Neuronal stem cell (in vitro differentiated cells): ENCODE measurements around the gene KIF5B.
"Not testable (repeated sequence)": the region's sequence is repeated elsewhere in the genome, so short reads cannot be mapped to it uniquely, and the experiment has no call there.

Experiments used
- DNase-seq: peaks from one replicate; pipeline ENCODE4 v3.0.0-alpha.2; 2013; ENCODE audit warnings: low spot score
- H2AFZ ChIP-seq: one replicate; pipeline ENCODE4 v1.6.1; 2013; ENCODE audit warnings: mild to moderate bottlenecking, low read length, inconsistent platforms
- H2AK5ac ChIP-seq: 2 replicates; pipeline ENCODE4 v1.6.1; 2013; ENCODE audit warnings: low read depth, mild to moderate bottlenecking, inconsistent platforms, low read length, moderate library complexity, mixed read lengths
- H2BK120ac ChIP-seq: 2 replicates; pipeline ENCODE4 v1.6.1; 2013; ENCODE audit warnings: low read depth, mild to moderate bottlenecking, inconsistent platforms, low read length, moderate library complexity, mixed read lengths
- H2BK12ac ChIP-seq: one replicate; pipeline ENCODE4 v1.6.1; 2013; ENCODE audit warnings: low read length, inconsistent platforms
- H2BK15ac ChIP-seq: 2 replicates; pipeline ENCODE4 v1.6.1; 2013; ENCODE audit warnings: mild to moderate bottlenecking, low read length, inconsistent platforms, mixed read lengths
- H2BK5ac ChIP-seq: one replicate; pipeline ENCODE4 v1.6.1; 2013; ENCODE audit warnings: inconsistent platforms, mild to moderate bottlenecking, low read length, moderate library complexity
- H3K14ac ChIP-seq: one replicate; pipeline ENCODE4 v1.6.1; 2013; ENCODE audit warnings: low read length, inconsistent platforms
- H3K18ac ChIP-seq: 2 replicates; pipeline ENCODE4 v1.6.1; 2013; ENCODE audit warnings: low read length, inconsistent platforms
- H3K23ac ChIP-seq: 2 replicates; pipeline ENCODE4 v1.6.1; 2013; ENCODE audit warnings: low read depth, mild to moderate bottlenecking, mixed read lengths, low read length, inconsistent platforms; ENCODE audit not compliant: poor library complexity
- H3K27ac ChIP-seq: replicated peaks from 3 replicates; pipeline ENCODE4 v1.5.1; 2013; ENCODE audit warnings: low read length, inconsistent platforms
- H3K27me3 ChIP-seq, 3 experiments: 2 replicates each; pipeline ENCODE4 v1.6.1; 2013; ENCODE audit warnings: low read length in 3 of 3, mild to moderate bottlenecking in 2 of 3, inconsistent platforms in 1 of 3, low read depth in 1 of 3, mixed read lengths in 1 of 3, moderate library complexity in 1 of 3; ENCODE audit not compliant: control insufficient read depth in 3 of 3, insufficient read depth in 3 of 3
- H3K36me3 ChIP-seq, 2 donors: replicated peaks in 1 of 2; 2 replicates each; pipeline ENCODE4 v1.6.1; 2013; ENCODE audit warnings: low read length in 2 of 2; ENCODE audit not compliant: control insufficient read depth in 2 of 2, insufficient read depth in 2 of 2
- H3K4ac ChIP-seq: 2 replicates; pipeline ENCODE4 v1.6.1; 2013; ENCODE audit warnings: inconsistent platforms, mild to moderate bottlenecking, low read length, moderate library complexity
- H3K4me1 ChIP-seq, 2 donors: 1 replicate in 1 of 2; 2 replicates in 1 of 2; pipeline ENCODE4 v1.6.1; 2013; ENCODE audit warnings: low read length in 2 of 2, low read depth in 1 of 2; ENCODE audit not compliant: control insufficient read depth in 2 of 2, insufficient read depth in 1 of 2
- H3K4me2 ChIP-seq: one replicate; pipeline ENCODE4 v1.6.1; 2013; ENCODE audit warnings: mild to moderate bottlenecking, low read length, inconsistent platforms; ENCODE audit not compliant: insufficient read depth, poor library complexity, severe bottlenecking
- H3K4me3 ChIP-seq, 2 donors: 2 replicates each; pipeline ENCODE4 v1.5.1; 2013; ENCODE audit warnings: low read length in 2 of 2, mild to moderate bottlenecking in 2 of 2, inconsistent platforms in 1 of 2, moderate library complexity in 1 of 2
- H3K79me1 ChIP-seq: one replicate; pipeline ENCODE4 v1.6.1; 2013; ENCODE audit warnings: low read depth, mild to moderate bottlenecking, inconsistent platforms, low read length, moderate library complexity
- H3K9ac ChIP-seq: one replicate; pipeline ENCODE4 v1.6.1; 2013; ENCODE audit warnings: mild to moderate bottlenecking, low read depth, low read length, inconsistent platforms; ENCODE audit not compliant: poor library complexity
- H3K9me3 ChIP-seq, 2 donors: replicated peaks in 1 of 2; 2 replicates each; pipeline versions ENCODE3 to v1.6.1; 2013; ENCODE audit warnings: low read length in 2 of 2, mild to moderate bottlenecking in 2 of 2, inconsistent platforms in 1 of 2, low read depth in 1 of 2, mixed read lengths in 1 of 2, moderate library complexity in 1 of 2; ENCODE audit not compliant: control insufficient read depth in 2 of 2, insufficient read depth in 1 of 2
- H4K8ac ChIP-seq: one replicate; pipeline ENCODE4 v1.6.1; 2013; ENCODE audit warnings: low read depth, mild to moderate bottlenecking, inconsistent platforms, low read length, moderate library complexity
- H4K91ac ChIP-seq: one replicate; pipeline ENCODE4 v1.6.1; 2013; ENCODE audit warnings: low read length, low read depth, mild to moderate bottlenecking, inconsistent platforms; ENCODE audit not compliant: poor library complexity
- WGBS, 2 donors: extraction: QIAGEN DNeasy Blood & Tissue Kit; methylation state at CpG; one replicate each; pipeline ENCODE4 v1.1.7; 2013; ENCODE audit warnings: missing lambda C conversion rate in 2 of 2, mixed read lengths in 1 of 2; ENCODE audit not compliant: insufficient read length in 2 of 2, insufficient replicate concordance in 1 of 2; ENCODE audit errors: extremely low coverage in 2 of 2; 5-methylcytosine and 5-hydroxymethylcytosine counted together

KIF5B gene

GRCh38 chr10:32042730-32043129, 13.5 kb downstream of the KIF5B start:
- not testable (repeated sequence) for H3K14ac ChIP-seq, H2BK120ac ChIP-seq, H2BK15ac ChIP-seq, H3K9me3 ChIP-seq, H2BK12ac ChIP-seq, H2AFZ ChIP-seq, DNase-seq, H2AK5ac ChIP-seq, H3K4ac ChIP-seq, H2BK5ac ChIP-seq, H3K18ac ChIP-seq, H3K4me1 ChIP-seq, H3K27ac ChIP-seq, H3K23ac ChIP-seq, H3K4me2 ChIP-seq, H3K9ac ChIP-seq, H3K27me3 ChIP-seq, H3K79me1 ChIP-seq, H4K8ac ChIP-seq, H4K91ac ChIP-seq, H3K4me3 ChIP-seq
- peaks cover 10 to 97% of the 10 kb centered on the region in 2 donors for H3K36me3 ChIP-seq
- WGBS, 2 donors = no CpG with 5 or more reads among the region's 8 CpGs

- H4K91ac ChIP-seq = no peak overlapping the region
- no peak overlapping the region for H3K18ac ChIP-seq
- no peak overlapping the region for H3K27ac ChIP-seq
- WGBS, 2 donors = no CpG with 5 or more reads among the region's 1 CpG
- H3K36me3 ChIP-seq = peaks cover 6 to 97% of the 10 kb centered on the region in 2 donors
- no peak overlapping the region for H3K4me2 ChIP-seq
- H4K8ac ChIP-seq = no peak overlapping the region
- peaks cover 3% of the 10 kb centered on the region for H3K79me1 ChIP-seq
- H3K4me1 ChIP-seq = no peaks in the 10 kb centered on the region
- H2BK120ac ChIP-seq = no peak overlapping the region
- no peak overlapping the region for H3K4me3 ChIP-seq
- H2BK15ac ChIP-seq = no peak overlapping the region
- no peaks in the 10 kb centered on the region for H3K27me3 ChIP-seq
- no peak overlapping the region for H3K4ac ChIP-seq
- no peak overlapping the region for H2AFZ ChIP-seq
- no peak overlapping the region for H3K9ac ChIP-seq
- no peak overlapping the region for H2BK5ac ChIP-seq
- no peak overlapping the region for H2AK5ac ChIP-seq
- no peak overlapping the region for H3K14ac ChIP-seq
- no peak overlapping the region for H2BK12ac ChIP-seq
- no peak overlapping the region for H3K23ac ChIP-seq
- no peak for DNase-seq
- H3K9me3 ChIP-seq = no peaks in the 10 kb centered on the region
Observed at GRCh38 chr10:32041290-32042028, 14.8 kb downstream of the KIF5B start.

- peaks cover 3% of the 10 kb centered on the region for H3K79me1 ChIP-seq
- no peak overlapping the region for H3K9ac ChIP-seq
- no peak overlapping the region for H3K4me3 ChIP-seq
- no peak overlapping the region for H2BK15ac ChIP-seq
- no peak overlapping the region for H4K91ac ChIP-seq
- no peak overlapping the region for H3K4me2 ChIP-seq
- H3K27me3 ChIP-seq = no peaks in the 10 kb centered on the region
- no peak overlapping the region for H2AFZ ChIP-seq
- H3K9me3 ChIP-seq = no peaks in the 10 kb centered on the region
- no peak overlapping the region for H3K23ac ChIP-seq
- H2BK5ac ChIP-seq = no peak overlapping the region
- H2AK5ac ChIP-seq = no peak overlapping the region
- no peak overlapping the region for H3K18ac ChIP-seq
- no peak overlapping the region for H2BK120ac ChIP-seq
- no CpG with 5 or more reads among the region's 1 CpG for WGBS, 2 donors
- no peak overlapping the region for H2BK12ac ChIP-seq
- H3K36me3 ChIP-seq = peaks cover 8 to 97% of the 10 kb centered on the region in 2 donors
- no peaks in the 10 kb centered on the region for H3K4me1 ChIP-seq
- H3K14ac ChIP-seq = no peak overlapping the region
- no peak for DNase-seq
- no peak overlapping the region for H3K27ac ChIP-seq
- no peak overlapping the region for H3K4ac ChIP-seq
- no peak overlapping the region for H4K8ac ChIP-seq
Observed at GRCh38 chr10:32039734-32040133, 16.5 kb downstream of the KIF5B start.

- Histone ChIP-seq H2BK12ac (no peak overlapping the region), H3K36me3 (peaks cover 7 to 97% of the 10 kb centered on the region in 2 donors), H3K4me3 (no peak overlapping the region), H4K8ac (no peak overlapping the region), H3K79me1 (peaks cover 3% of the 10 kb centered on the region), H2BK120ac (no peak overlapping the region), H2BK5ac (no peak overlapping the region), H3K27me3 (no peaks in the 10 kb centered on the region), H2BK15ac (no peak overlapping the region), H3K27ac (no peak overlapping the region), H3K4me1 (no peaks in the 10 kb centered on the region), H3K4ac (no peak overlapping the region), H3K23ac (no peak overlapping the region), H3K9ac (no peak overlapping the region), H3K9me3 (no peaks in the 10 kb centered on the region), H2AK5ac (no peak overlapping the region), H3K14ac (no peak overlapping the region), H2AFZ (no peak overlapping the region), H3K4me2 (no peak overlapping the region), H4K91ac (no peak overlapping the region), H3K18ac (no peak overlapping the region)
- no CpG with 5 or more reads among the region's 3 CpGs for WGBS, 2 donors
- DNase-seq = no peak
Observed at GRCh38 chr10:32038777-32039176, 17.4 kb downstream of the KIF5B start.
